Measurements from ENCODE around the gene KMT2C.
A peak's percentile ranks its signal among the peaks of the same experiment; 100 is the strongest.
"Not testable (repeated sequence)": the region's sequence is repeated elsewhere in the genome, so short reads cannot be mapped to it uniquely, and the experiment has no call there.

Gene KMT2C

GRCh38 chr7:152441168-152441567 is 5.4 kb upstream of the KMT2C start:
- not testable (repeated sequence) for DNase-seq

GRCh38 chr7:152438017-152438416 is 2.2 kb upstream of the KMT2C start:
- not testable (repeated sequence) for DNase-seq

GRCh38 chr7:152436931-152437575 is 1.2 kb upstream of the KMT2C start:
- not testable (repeated sequence) for DNase-seq

GRCh38 chr7:152436111-152436930 is 518 bp upstream of the KMT2C start:
- peak; percentile 90 for DNase-seq

GRCh38 chr7:152434511-152435383 is 1.1 kb downstream of the KMT2C start:
- DNase-seq, result peak; percentile 17

- not testable (repeated sequence) for DNase-seq
These were observed 1.9 kb downstream of the KMT2C start for GRCh38 chr7:152433721-152434490.

- DNase-seq, result not testable (repeated sequence)
These were observed 3.1 kb downstream of the KMT2C start for GRCh38 chr7:152432735-152433134.

GRCh38 chr7:152430854-152431253 is 4.9 kb downstream of the KMT2C start:
- DNase-seq, result no peak

GRCh38 chr7:152430118-152430517 is 5.7 kb downstream of the KMT2C start:
- DNase-seq, result not testable (repeated sequence)

GRCh38 chr7:152424348-152425108 is 11.3 kb downstream of the KMT2C start:
- DNase-seq, result no peak

GRCh38 chr7:152423991-152424347 is 11.8 kb downstream of the KMT2C start:
- DNase-seq, result no peak

- DNase-seq, result not testable (repeated sequence)
These were observed 12.6 kb downstream of the KMT2C start for GRCh38 chr7:152423171-152423570.

- not testable (repeated sequence) for DNase-seq
These were observed 14.9 kb downstream of the KMT2C start for GRCh38 chr7:152420950-152421349.

- no peak for DNase-seq
These were observed 16.1 kb downstream of the KMT2C start for GRCh38 chr7:152419473-152420429.

GRCh38 chr7:152414779-152415178 is 21.0 kb downstream of the KMT2C start:
- no peak for DNase-seq

GRCh38 chr7:152411389-152411788 is 24.4 kb downstream of the KMT2C start:
- DNase-seq, result no peak

GRCh38 chr7:152406491-152406890 is 29.3 kb downstream of the KMT2C start:
- no peak for DNase-seq

- not testable (repeated sequence) for DNase-seq
These were observed 29.8 kb downstream of the KMT2C start for GRCh38 chr7:152406030-152406429.

GRCh38 chr7:152403726-152404125 is 32.1 kb downstream of the KMT2C start:
- no peak for DNase-seq
